SK-N-SH (cell line): ENCODE results near the gene BRS3. TPM values are rescaled to one million over a fixed set of nuclear protein-coding genes. Genes with fewer than 3 reads are reported as not detected.

Experiments
- CTCF ChIA-PET: fragments of 300-600, 350-600 bp; formaldehyde crosslinking; extraction: SDS; loops from one replicate; lab custom pipeline; 2021; lab: Yijun Ruan, JAX
- POLR2A ChIA-PET: fragments of 350-600 bp; sonication (Branson Sonifier 250); formaldehyde crosslinking; extraction: SDS; loops from one replicate; lab custom pipeline; 2020; ENCODE audit warnings: antibody characterized with exemption, inconsistent platforms; lab: Yijun Ruan, JAX
- DNase-seq: peaks from one replicate; pipeline ENCODE4 v3.0.0; 2012
- H2AFZ ChIP-seq: fragments of 200-600 bp; sonication (generic); 2 replicates; pipeline ENCODE4 v1.8.1; 2016; ENCODE audit warnings: antibody characterized with exemption, mild to moderate bottlenecking, low read depth
- H3F3A ChIP-seq: fragments of 200-600 bp; sonication (generic); replicated peaks from 2 replicates; pipeline ENCODE3; 2016; ENCODE audit warnings: antibody characterized with exemption, mild to moderate bottlenecking; ENCODE audit not compliant: insufficient read depth
- H3K27ac ChIP-seq, 2 experiments: fragments of 200-500 bp in 1 of 2; fragments of 200-600 bp in 1 of 2; sonication (Bioruptor generic) in 1 of 2; sonication (generic), shearing (Covaris generic) in 1 of 2; 2 replicates each; pipeline versions ENCODE4 v1.5.1 to v1.6.1; 2014 to 2016; ENCODE audit warnings: low read depth in 2 of 2, inconsistent platforms in 1 of 2, low read length in 1 of 2, mild to moderate bottlenecking in 1 of 2, mixed read lengths in 1 of 2
- H3K27me3 ChIP-seq: fragments of 200-600 bp; sonication (generic), shearing (Covaris generic); 2 replicates; pipeline ENCODE4 v1.6.1; 2016; ENCODE audit warnings: mixed run types; ENCODE audit not compliant: insufficient read depth
- H3K36me3 ChIP-seq, 2 experiments: fragments of 200-500 bp in 1 of 2; fragments of 200-600 bp in 1 of 2; sonication (Bioruptor generic) in 1 of 2; sonication (generic) in 1 of 2; replicated peaks in 1 of 2; 2 replicates each; pipeline versions ENCODE3 to v1.5.1; 2014 to 2016; ENCODE audit warnings: low read length in 1 of 2, mild to moderate bottlenecking in 1 of 2; ENCODE audit not compliant: insufficient read depth in 2 of 2, control insufficient read depth in 1 of 2
- H3K4me1 ChIP-seq, 2 experiments: fragments of 200-500 bp in 1 of 2; fragments of 200-600 bp in 1 of 2; sonication (Bioruptor generic) in 1 of 2; sonication (generic), shearing (Covaris generic) in 1 of 2; 2 replicates each; pipeline versions ENCODE4 v1.5.1 to v1.6.1; 2014 to 2016; ENCODE audit warnings: low read depth in 1 of 2, low read length in 1 of 2, mixed run types in 1 of 2; ENCODE audit not compliant: insufficient read depth in 2 of 2, control insufficient read depth in 1 of 2
- H3K4me2 ChIP-seq: fragments of 200-600 bp; sonication (generic), shearing (Covaris generic); 2 replicates; pipeline ENCODE4 v1.6.1; 2017; ENCODE audit warnings: mixed run types
- H3K4me3 ChIP-seq, 2 experiments: fragments of 200-500 bp in 1 of 2; fragments of 200-600 bp in 1 of 2; sonication (Bioruptor generic) in 1 of 2; sonication (generic), shearing (Covaris generic) in 1 of 2; 2 replicates each; pipeline versions ENCODE4 v1.5.1 to v1.8.1; 2014 to 2016; ENCODE audit warnings: low read depth in 2 of 2, inconsistent platforms in 1 of 2, low read length in 1 of 2, mild to moderate bottlenecking in 1 of 2, mixed read lengths in 1 of 2, moderate library complexity in 1 of 2
- H3K79me2 ChIP-seq: fragments of 200-600 bp; sonication (generic); 2 replicates; pipeline ENCODE4 v1.8.1; 2017; ENCODE audit warnings: mild to moderate bottlenecking; ENCODE audit not compliant: insufficient read depth
- H3K9ac ChIP-seq: fragments of 200-600 bp; sonication (generic); 2 replicates; pipeline ENCODE4 v1.6.1; 2017; ENCODE audit warnings: mixed run types
- H3K9me2 ChIP-seq: fragments of 200-600 bp; sonication (generic); 2 replicates; pipeline ENCODE4 v1.6.1; 2017; ENCODE audit warnings: mixed run types
- H3K9me3 ChIP-seq: fragments of 200-600 bp; sonication (generic); 2 replicates; pipeline ENCODE4 v1.6.1; 2017; ENCODE audit warnings: mixed run types, mild to moderate bottlenecking, moderate library complexity
- H4K20me1 ChIP-seq: fragments of 200-600 bp; sonication (generic); 2 replicates; pipeline ENCODE4 v1.6.1; 2017; ENCODE audit warnings: mild to moderate bottlenecking, mixed run types; ENCODE audit not compliant: insufficient read depth
- CTCF ChIP-seq: fragments of 200-600 bp; sonication (generic); IDR thresholded peaks from 2 replicates; pipeline ENCODE4 v1.6.1; 2017; ENCODE audit warnings: antibody characterized with exemption, mild to moderate bottlenecking, moderate library complexity
- ELF1 ChIP-seq: IDR thresholded peaks from 2 replicates; pipeline ENCODE4 v1.4.0; 2012
- EZH2phosphoT487 ChIP-seq: fragments of 200-600 bp; sonication (generic); IDR thresholded peaks from 2 replicates; pipeline ENCODE4 v1.6.1; 2017; ENCODE audit warnings: low read depth, mixed run types, mild to moderate bottlenecking, antibody characterized with exemption, moderate library complexity, borderline replicate concordance
- FOSL2 ChIP-seq: IDR thresholded peaks from 2 replicates; pipeline ENCODE4 v1.4.0; 2012; ENCODE audit warnings: low read depth, mild to moderate bottlenecking, moderate library complexity, borderline replicate concordance
- FOXM1 ChIP-seq: IDR thresholded peaks from 2 replicates; pipeline ENCODE4 v1.4.0; 2012; ENCODE audit warnings: low read depth, mild to moderate bottlenecking
- GABPA ChIP-seq: IDR thresholded peaks from 2 replicates; pipeline ENCODE4 v1.4.0; 2012; ENCODE audit warnings: low read depth, mild to moderate bottlenecking
- GATA2 ChIP-seq: sonication (generic); formaldehyde crosslinking; IDR thresholded peaks from 2 replicates; pipeline ENCODE4 v1.5.0; 2020; ENCODE audit warnings: mild to moderate bottlenecking, missing genetic modification reagents
- IRF3 ChIP-seq: fragments of 150-350 bp; IDR thresholded peaks from 2 replicates; pipeline ENCODE4 v1.6.1; 2016; ENCODE audit warnings: mild to moderate bottlenecking, low read depth, low read length
- MXI1 ChIP-seq: IDR thresholded peaks from 2 replicates; pipeline ENCODE4 v1.6.1; 2012; ENCODE audit warnings: mild to moderate bottlenecking, low read depth, low read length, improper control_type of control experiment
- NFIC ChIP-seq: IDR thresholded peaks from 2 replicates; pipeline ENCODE4 v1.4.0; 2012; ENCODE audit warnings: borderline replicate concordance
- NRF1 ChIP-seq: IDR thresholded peaks from 2 replicates; pipeline ENCODE4 v1.6.1; 2012; ENCODE audit warnings: low read depth, mild to moderate bottlenecking, low read length
- RXRA ChIP-seq: IDR thresholded peaks from 2 replicates; pipeline ENCODE4 v1.4.0; 2012; ENCODE audit warnings: low read depth, mild to moderate bottlenecking, borderline replicate concordance
- USF2 ChIP-seq: fragments of 150-350 bp; IDR thresholded peaks from 2 replicates; pipeline ENCODE4 v1.6.1; 2017; ENCODE audit warnings: antibody characterized with exemption, low read length, low read depth, borderline replicate concordance
- WGBS: methylation state at CpG from one replicate; pipeline ENCODE4 v1.1.6; 2017; ENCODE audit warnings: low lambda C conversion rate; 5-methylcytosine and 5-hydroxymethylcytosine counted together
- polyA plus RNA-seq, 3 experiments: library from polyadenylated mRNA; depleted of rRNA; stranded (reverse); fragments of >200 nt; gene quantifications; 2 replicates each; pipeline ENCODE4 v1.2.3, GENCODE V29; 2012
- TF ChIP-seq, protein P1 (sequence below): IDR thresholded peaks from 2 replicates; pipeline ENCODE4 v1.4.0; 2012; ENCODE audit warnings: low read depth

BRS3 gene
- polyA plus RNA-seq, 1 of the 3 experiments (the other 2 are of a cell fraction) = not detected

- Histone ChIP-seq H3K4me2 (no peak overlapping the region), H3K36me3 (no peaks in the 10 kb centered on the region), H3K9ac (no peak overlapping the region), H3F3A (no peaks in the 10 kb centered on the region), H3K9me2 (no peaks in the 10 kb centered on the region), H3K9me3 (no peaks in the 10 kb centered on the region), H3K27me3 (peaks cover 4% of the 10 kb centered on the region; the same call in 1 of the 2 replicates), H3K4me1 (no peaks in the 10 kb centered on the region), H3K27ac (no peak overlapping the region), H3K4me3 (no peak overlapping the region), H2AFZ (no peak overlapping the region), H4K20me1 (no peaks in the 10 kb centered on the region), H3K79me2 (no peaks in the 10 kb centered on the region)
- WGBS = 32% methylated on average over 5 of the region's 5 CpGs
- TF ChIP-seq EZH2phosphoT487 = no peak
- no peak for TF ChIP-seq FOXM1
- TF ChIP-seq NFIC = no peak
- TF ChIP-seq GABPA = no peak
- no peak for TF ChIP-seq NRF1
- no peak for TF ChIP-seq ELF1
- TF ChIP-seq, protein P1, sequence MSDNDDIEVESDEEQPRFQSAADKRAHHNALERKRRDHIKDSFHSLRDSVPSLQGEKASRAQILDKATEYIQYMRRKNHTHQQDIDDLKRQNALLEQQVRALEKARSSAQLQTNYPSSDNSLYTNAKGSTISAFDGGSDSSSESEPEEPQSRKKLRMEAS = no peak
- no peak for TF ChIP-seq USF2
- TF ChIP-seq IRF3 = no peak
- TF ChIP-seq FOSL2 = no peak
- no peak for TF ChIP-seq CTCF
- TF ChIP-seq RXRA = no peak
- DNase-seq = no peak
- POLR2A ChIA-PET = no interaction called here
- CTCF ChIA-PET = no interaction called here
Measured at GRCh38 chrX:136519069-136519468, 31.3 kb downstream of the BRS3 start.

DNA sequence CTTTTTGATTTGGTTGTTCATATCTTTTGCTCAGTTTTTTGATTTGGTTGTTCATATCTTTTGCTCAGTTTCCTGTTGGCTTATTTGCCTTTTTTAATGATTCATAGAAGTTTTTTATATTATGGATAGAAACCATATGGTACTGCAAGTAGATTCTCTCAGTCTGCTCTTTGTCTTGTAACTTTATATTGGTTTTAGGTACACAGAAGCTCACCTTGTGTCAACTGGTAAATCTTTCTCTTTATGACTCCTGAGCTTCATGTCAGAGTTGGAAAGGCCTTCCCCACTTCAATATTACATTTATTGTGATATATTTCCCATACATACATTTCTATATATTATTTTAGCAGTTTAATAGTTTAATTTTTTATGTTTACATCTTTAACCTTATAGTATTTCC is 36.0 kb downstream of the BRS3 start:
- no peaks in the 10 kb centered on the region for H3K79me2 ChIP-seq
- H3K9ac ChIP-seq = no peak overlapping the region
- H3K36me3 ChIP-seq = no peaks in the 10 kb centered on the region
- H3K4me1 ChIP-seq = no peaks in the 10 kb centered on the region
- no peak overlapping the region for H3K4me3 ChIP-seq
- no peak for TF ChIP-seq CTCF
- TF ChIP-seq MXI1 = no peak
- TF ChIP-seq GATA2 (CRISPR knock-in tag) = no peak
- peaks cover 4% of the 10 kb centered on the region for H3F3A ChIP-seq
- H3K9me3 ChIP-seq = no peaks in the 10 kb centered on the region
- no peaks in the 10 kb centered on the region for H3K9me2 ChIP-seq
- no peak overlapping the region for H3K4me2 ChIP-seq
- H4K20me1 ChIP-seq = no peaks in the 10 kb centered on the region
- H2AFZ ChIP-seq = no peak overlapping the region
- POLR2A ChIA-PET = interaction anchor here (0.7 kb wide), 1 partner anchor 496 kb away, joined by 3 read pairs; no protein-coding TSS in a partner anchor
- H3K27ac ChIP-seq = no peak overlapping the region
- CTCF ChIA-PET = interaction anchor here (1.7 kb wide), 1 partner anchor 54 kb away, joined by 4 read pairs; no protein-coding TSS in a partner anchor
- DNase-seq = no peak
- H3K27me3 ChIP-seq = peaks cover 4% of the 10 kb centered on the region; the same call in 1 of the 2 replicates
